ENCODE measurements around the gene CD70.
"Not testable (repeated sequence)": the region's sequence is repeated elsewhere in the genome, so short reads cannot be mapped to it uniquely, and the experiment has no call there.

The CD70 gene

GRCh38 chr19:6568816-6569215 lies 22.1 kb downstream of the CD70 start:
- DNase-seq, result no peak

GRCh38 chr19:6568010-6568526 lies 22.9 kb downstream of the CD70 start:
- DNase-seq, result no peak

GRCh38 chr19:6566727-6567126 lies 24.2 kb downstream of the CD70 start:
- DNase-seq, result not testable (repeated sequence)

- no peak for DNase-seq
Measured at GRCh38 chr19:6564393-6564792, 26.6 kb downstream of the CD70 start.

GRCh38 chr19:6562437-6562836 lies 28.5 kb downstream of the CD70 start:
- DNase-seq, result not testable (repeated sequence)

- no peak for DNase-seq
Measured at GRCh38 chr19:6556480-6557195, 34.3 kb downstream of the CD70 start.

- DNase-seq, result no peak
Measured at GRCh38 chr19:6556043-6556449, 34.9 kb downstream of the CD70 start.

GRCh38 chr19:6551607-6552450 lies 39.1 kb downstream of the CD70 start:
- no peak for DNase-seq

- DNase-seq, result no peak
Measured at GRCh38 chr19:6551091-6551490, 39.9 kb downstream of the CD70 start.

GRCh38 chr19:6550679-6551078 lies 40.3 kb downstream of the CD70 start:
- DNase-seq, result not testable (repeated sequence)

GRCh38 chr19:6543866-6544347 lies 47.0 kb downstream of the CD70 start:
- no peak for DNase-seq

- DNase-seq, result no peak
Measured at GRCh38 chr19:6540918-6541689, 49.8 kb downstream of the CD70 start.

GRCh38 chr19:6539514-6539913 lies 51.4 kb downstream of the CD70 start:
- no peak for DNase-seq

All from NCI-H748 treated with DMSO at 0.1 percent for 48 hours (cell line).